HCT116 (cell line): ENCODE results near the gene TJP2.

ENCODE experiments used
- RAD21 ChIP-seq: IDR thresholded peaks from 2 replicates; pipeline ENCODE4 v1.6.1; 2012; ENCODE audit warnings: low read depth, mild to moderate bottlenecking
- TF ChIP-seq, protein P1 (sequence below), 3 experiments: fragments of 200-600 bp in 1 of 3; sonication (generic) in 1 of 3; IDR thresholded peaks in 2 of 3; conservative IDR thresholded peaks in 1 of 3; 2 replicates each; pipeline ENCODE4 v1.5.1; 2012 to 2017; ENCODE audit warnings: low read depth in 2 of 3, low read length in 2 of 3, antibody characterized with exemption in 1 of 3, borderline replicate concordance in 1 of 3, control low read depth in 1 of 3, mild to moderate bottlenecking in 1 of 3, mixed read lengths in 1 of 3, mixed run types in 1 of 3, moderate library complexity in 1 of 3; ENCODE audit not compliant: insufficient read depth in 1 of 3

DNA sequence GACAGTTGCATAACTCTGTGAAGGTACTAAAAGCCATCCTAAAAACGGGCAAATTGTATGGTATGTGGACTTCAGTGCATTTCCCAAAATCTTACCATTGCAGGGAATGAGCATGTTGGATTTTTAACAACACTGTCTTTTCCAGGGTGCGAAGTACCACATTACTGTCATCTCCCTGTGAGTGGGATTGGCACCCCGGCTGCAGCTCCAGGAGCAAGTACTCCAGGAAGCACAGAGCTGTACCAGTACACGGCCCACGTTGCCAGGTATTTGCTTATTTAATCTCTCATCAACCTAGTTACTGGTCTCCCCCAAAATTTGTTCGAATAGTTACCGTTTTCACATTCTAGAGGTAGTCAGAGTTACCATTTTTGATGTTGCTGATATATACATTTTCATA lies 22.6 kb upstream of the TJP2 start:
- TF ChIP-seq, protein P1, sequence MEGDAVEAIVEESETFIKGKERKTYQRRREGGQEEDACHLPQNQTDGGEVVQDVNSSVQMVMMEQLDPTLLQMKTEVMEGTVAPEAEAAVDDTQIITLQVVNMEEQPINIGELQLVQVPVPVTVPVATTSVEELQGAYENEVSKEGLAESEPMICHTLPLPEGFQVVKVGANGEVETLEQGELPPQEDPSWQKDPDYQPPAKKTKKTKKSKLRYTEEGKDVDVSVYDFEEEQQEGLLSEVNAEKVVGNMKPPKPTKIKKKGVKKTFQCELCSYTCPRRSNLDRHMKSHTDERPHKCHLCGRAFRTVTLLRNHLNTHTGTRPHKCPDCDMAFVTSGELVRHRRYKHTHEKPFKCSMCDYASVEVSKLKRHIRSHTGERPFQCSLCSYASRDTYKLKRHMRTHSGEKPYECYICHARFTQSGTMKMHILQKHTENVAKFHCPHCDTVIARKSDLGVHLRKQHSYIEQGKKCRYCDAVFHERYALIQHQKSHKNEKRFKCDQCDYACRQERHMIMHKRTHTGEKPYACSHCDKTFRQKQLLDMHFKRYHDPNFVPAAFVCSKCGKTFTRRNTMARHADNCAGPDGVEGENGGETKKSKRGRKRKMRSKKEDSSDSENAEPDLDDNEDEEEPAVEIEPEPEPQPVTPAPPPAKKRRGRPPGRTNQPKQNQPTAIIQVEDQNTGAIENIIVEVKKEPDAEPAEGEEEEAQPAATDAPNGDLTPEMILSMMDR (IDR thresholded peaks at IDR 0.05 in 2 of 3, conservative IDR thresholded peaks at IDR 0.05 in 1 of 3; ENCODE audit: borderline replicate concordance in 1 of 3, insufficient read depth in 1 of 3, low read depth in 2 of 3, low read length in 2 of 3) = no peak
- TF ChIP-seq RAD21 = no peak
